Activated effector memory CD4-positive, alpha-beta T cell treated with anti-CD3 and anti-CD28 coated beads, Interleukin-2, amount 50 U/mL, for 16 hours (primary cell): ENCODE results near the gene SLC37A2.
"Not testable (repeated sequence)": the region's sequence is repeated elsewhere in the genome, so short reads cannot be mapped to it uniquely, and the experiment has no call there.

Source experiments
- DNase-seq: peaks from one replicate; pipeline ENCODE4 v3.0.0-alpha.2; 2020

SLC37A2 gene

DNA sequence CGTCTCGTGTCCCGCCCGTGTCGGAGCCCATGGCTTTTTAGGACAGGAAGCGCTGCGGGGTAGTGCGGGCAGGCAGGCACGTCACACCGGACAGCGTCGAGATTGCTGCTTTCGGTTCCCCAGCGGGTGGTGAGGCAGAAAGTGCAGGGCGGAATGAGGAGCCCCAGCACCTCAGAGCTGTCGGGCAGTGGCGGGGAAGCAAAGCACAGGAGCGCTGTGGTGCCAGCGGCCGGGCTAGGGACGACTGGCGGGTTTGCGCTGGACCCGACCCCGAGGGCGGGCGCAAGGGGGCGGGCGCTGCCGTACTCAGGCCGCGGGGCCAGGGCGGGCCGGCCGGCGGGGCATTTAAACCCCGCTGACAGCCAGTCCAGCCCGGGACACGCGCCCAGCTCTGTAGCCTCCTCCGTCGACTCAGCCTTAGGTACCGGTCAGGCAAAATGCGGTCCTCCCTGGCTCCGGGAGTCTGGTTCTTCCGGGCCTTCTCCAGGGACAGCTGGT lies at the start of gene SLC37A2:
SLC37A2 (plus strand) TSS at position 375 of the 498 bp plus-strand sequence; CDS start at position 438, 63 bp downstream.
- peak; percentile 75 for DNase-seq

DNA sequence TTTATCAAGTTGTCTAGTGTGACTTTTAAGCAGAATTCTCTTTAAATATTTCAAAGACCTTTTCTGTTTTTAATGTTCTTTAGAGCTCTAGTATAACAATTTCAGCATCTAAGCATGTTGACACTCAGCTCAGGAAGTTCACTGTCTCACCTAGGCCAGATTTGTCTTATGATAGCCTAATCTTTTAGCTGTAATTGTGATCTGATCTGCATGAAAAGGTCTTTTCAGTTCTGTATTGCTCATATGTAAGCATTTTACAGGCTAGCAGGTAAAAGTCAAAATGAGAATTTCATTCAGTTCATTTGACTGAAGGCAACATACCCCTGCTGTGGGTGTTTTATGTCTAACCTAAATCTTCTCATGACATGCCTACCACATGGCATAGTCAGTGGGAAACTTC lies 46.7 kb upstream of the SLC37A2 start:
- DNase-seq: no peak

DNA sequence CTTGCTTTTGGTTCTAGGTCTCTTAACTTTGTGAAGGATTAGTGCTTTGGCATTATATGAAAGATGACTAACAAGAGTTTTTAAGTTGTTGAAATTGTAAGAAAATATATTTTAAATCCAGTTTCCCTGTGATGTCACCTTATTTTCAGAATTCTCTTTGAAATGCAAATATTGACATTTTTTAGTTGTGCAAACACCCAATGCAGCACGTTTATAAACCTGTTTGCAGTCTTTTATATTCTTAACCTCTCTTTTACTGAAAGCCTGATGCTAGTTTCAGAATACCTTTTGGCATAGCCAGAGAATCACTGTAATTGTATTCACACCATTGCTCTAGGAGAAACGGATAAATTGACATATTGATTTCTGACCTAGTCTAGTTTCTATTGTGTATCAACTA lies 42.8 kb upstream of the SLC37A2 start:
- DNase-seq: no peak

- no peak for DNase-seq
Observed at GRCh38 chr11:125022551-125022950, 40.6 kb upstream of the SLC37A2 start.

DNA sequence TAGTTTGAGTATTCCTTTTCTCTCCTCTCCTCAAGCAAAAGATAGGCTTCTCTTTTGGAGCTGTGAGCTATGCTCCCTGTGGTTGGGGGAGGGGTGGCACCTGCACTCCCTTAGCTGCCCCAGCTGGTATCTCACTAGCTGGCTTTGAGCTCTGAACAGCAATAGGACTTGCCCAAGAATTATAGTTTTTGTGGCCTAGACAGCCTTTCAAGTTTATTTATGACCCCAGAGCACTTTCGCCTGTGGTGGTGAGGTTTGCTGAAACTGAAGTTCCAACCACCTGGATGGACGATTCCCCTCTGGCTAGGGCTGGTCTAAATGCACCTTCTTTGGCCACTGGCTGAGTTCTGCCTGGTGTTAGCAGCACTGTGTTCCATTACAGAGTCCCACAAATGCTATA lies 37.1 kb upstream of the SLC37A2 start:
- no peak for DNase-seq

- not testable (repeated sequence) for DNase-seq
Observed at GRCh38 chr11:125029431-125029830, 33.7 kb upstream of the SLC37A2 start.

DNA sequence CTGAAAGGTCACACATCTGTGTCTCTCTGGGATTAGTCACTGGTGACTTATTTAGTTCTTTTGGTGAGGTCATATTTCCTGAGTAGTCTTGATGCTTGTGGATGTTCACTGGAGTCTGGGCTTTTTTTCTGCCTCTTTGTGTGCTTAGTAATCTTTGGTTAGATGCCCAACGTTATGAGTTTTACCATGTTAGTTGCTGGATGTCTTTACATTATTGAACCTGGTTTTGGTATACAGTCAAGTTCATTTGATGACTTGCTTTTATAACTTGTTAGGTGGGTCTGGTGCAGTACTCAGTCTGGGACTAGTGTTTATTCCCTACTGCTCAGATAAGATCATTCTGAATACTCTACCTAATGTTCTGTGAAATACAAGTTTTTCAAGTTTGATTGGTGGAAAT lies 26.2 kb upstream of the SLC37A2 start:
- DNase-seq: no peak

- no peak for DNase-seq
Observed at GRCh38 chr11:125049164-125049792, 13.8 kb upstream of the SLC37A2 start.

DNA sequence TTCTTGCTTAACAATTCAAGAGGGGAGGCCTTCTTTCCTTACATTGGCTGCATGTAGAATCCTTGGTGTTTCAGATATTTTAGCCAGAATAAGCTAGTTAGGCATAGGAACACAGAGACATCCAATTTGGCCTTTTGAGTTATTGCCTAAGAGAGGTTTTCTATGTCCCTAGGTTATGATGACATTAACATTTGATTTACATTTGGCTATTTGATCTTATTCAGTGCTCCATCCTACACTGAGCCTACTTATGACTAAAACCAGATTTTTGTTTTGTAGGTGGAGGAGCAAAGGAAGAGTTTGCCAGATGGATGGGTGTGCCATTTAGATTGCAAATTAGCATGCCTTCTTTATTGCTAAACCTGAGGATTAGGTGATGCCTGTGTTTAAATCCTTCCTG lies 11.1 kb upstream of the SLC37A2 start:
- no peak for DNase-seq

DNA sequence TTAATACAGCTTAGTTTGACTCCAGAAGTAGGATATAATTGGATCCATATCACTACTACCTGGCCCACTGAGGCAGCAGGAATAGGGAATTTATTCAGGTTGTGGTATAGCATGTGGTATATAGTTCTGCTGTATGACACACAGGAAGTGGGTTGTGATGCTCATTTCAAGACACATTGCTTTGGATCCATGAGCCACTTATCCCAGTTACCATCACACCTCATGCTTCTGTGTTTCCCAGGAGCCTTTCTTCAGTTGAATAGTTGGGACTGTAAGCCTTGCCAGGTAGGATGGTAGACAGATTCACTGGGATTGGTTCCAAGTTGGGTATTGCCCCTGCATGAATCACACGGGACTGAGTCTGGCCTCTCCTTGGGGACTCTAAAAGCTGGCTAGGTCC lies 9.9 kb upstream of the SLC37A2 start:
- no peak for DNase-seq

DNA sequence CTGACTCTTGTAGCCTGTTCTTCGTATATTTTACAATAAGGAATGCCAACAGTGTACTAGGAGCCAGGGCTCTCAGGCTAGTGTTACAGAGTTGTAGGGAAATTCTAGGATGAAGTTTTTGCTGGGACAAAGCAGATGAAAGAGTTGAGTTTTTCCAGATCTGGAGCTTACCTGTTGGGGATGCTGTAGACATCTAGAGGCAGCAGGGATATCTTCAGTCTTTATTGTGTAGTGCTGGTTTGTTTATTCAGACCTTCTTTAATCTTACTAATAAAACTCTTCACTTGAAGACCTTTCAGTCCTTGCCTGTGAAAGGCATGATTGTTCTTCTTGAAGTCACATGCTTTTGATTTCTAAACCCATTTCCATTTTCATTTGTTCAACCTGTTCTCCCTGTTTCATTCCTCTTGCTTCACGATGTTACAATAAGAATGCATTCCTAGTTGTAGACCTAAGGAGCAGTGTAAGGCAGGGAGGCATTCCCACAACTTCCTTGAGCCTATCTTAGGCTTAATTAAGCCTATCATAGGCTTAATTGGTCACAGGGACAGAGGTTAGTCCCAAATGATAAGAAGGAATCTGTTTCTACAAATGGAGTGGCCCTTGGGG lies 7.9 kb upstream of the SLC37A2 start:
- DNase-seq: no peak

GRCh38 chr11:125056111-125056510 lies 7.0 kb upstream of the SLC37A2 start:
- not testable (repeated sequence) for DNase-seq

DNA sequence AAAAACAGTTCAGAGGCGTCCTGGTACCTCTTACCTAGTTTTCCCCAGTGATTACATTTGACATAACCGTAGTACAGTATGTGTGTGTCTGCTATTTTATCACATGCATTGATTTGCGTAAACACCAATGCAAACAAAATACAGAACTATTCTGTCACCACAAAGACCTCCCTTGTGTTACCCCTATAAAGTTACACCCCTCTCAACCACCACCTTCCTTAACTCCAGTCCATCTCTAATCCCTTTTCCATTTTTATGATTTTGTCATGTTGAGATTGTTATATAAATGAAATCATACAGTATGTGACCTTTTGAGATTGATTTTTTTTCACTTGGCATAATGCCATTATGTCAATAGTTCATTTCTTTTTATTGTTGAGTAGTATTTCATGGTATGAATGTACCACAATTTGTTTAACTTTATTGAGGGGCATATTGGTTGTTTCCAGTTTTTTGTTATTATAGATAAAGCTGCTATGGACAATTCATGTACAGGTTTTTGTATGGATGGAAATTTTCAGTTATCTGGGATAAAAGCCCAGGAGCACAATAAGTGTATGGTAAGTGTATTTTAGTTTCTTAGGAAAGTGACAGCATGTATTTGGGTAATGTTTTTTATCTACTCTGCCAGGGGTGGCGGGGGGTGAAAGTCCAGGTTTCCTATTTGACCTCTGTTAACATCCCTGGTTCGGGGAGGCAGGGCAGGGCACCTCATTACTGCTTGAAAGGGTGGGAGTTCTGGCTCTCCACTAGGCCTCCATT lies 6.0 kb upstream of the SLC37A2 start:
- no peak for DNase-seq

GRCh38 chr11:125057693-125058016 lies 5.5 kb upstream of the SLC37A2 start:
- no peak for DNase-seq

GRCh38 chr11:125061281-125061680 lies 1.8 kb upstream of the SLC37A2 start:
- no peak for DNase-seq

- no peak for DNase-seq
Observed at GRCh38 chr11:125062218-125062930, 731 bp upstream of the SLC37A2 start.

DNA sequence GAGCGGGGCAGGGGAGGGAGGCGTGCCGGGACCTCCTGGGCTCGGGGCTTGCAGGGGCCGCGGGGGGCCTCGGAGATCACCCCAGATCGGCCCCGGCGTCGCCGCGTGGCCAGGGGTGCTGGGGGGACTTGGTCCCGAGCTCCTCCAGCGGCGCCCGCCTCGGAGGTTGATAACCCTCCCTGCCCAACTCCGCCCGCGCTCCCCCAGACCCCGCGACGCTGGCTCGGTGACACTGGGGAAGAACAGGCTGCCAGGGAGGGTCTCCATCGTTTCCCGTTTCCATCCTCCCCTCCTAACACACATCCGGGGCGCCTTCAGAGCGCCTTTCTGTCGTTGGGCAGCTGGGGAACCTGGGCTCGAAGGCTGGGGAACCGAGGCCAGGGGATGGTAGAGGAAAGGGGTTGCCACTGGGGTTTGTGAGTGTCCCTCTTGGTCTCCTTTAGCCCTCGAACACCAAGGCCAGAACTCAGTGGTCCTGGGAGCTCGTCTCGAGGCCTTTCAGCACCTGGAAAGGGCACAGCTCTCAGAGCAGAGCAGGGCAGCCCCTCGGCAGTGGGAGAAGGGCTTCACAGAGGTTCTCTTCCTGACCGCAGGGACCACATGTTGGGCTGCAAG lies 431 bp downstream of the SLC37A2 start:
- peak; percentile 62 for DNase-seq

- DNase-seq: no peak
Observed at GRCh38 chr11:125064070-125064469, 965 bp downstream of the SLC37A2 start.

DNA sequence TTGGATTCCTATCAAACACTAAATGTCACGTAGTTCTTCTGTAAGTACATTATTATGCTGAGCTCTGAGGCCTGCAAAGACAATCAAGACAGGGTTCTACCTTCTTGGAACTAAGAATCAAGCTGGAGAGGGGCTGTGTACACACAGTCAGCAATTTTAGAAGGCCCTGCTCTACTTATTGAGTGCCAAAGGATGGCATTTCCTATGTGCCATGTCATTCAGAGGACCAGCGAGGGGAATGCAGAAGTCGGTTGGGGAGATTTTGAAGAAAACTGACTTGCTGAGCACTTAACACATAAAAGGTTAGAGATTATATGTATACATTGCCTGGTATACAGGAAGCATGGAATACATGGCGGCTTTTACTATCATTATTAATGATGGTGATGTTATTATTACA lies 5.3 kb downstream of the SLC37A2 start:
- DNase-seq: no peak

DNA sequence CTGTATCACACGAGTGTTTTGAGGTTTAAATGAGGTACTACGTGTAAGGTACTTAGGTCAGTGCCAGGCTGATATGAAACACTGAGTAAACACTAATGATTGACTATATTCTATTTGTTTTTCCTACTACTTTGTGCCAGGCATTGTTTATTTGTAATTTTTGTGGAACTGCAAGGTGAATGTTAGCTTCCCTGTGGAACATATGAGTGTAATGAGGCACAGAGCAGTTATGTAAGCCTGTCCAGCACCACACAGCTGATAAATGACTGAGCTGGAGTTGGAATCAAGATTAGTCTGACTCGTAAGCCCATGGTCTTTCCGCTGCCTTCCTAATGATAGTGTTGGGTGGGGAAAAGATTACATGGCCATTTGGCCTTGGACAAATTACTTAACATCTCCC lies 5.9 kb downstream of the SLC37A2 start:
- no peak for DNase-seq

- DNase-seq: no peak
Observed at GRCh38 chr11:125069796-125070195, 6.7 kb downstream of the SLC37A2 start.

- DNase-seq: no peak
Observed at GRCh38 chr11:125070699-125071254, 7.7 kb downstream of the SLC37A2 start.

DNA sequence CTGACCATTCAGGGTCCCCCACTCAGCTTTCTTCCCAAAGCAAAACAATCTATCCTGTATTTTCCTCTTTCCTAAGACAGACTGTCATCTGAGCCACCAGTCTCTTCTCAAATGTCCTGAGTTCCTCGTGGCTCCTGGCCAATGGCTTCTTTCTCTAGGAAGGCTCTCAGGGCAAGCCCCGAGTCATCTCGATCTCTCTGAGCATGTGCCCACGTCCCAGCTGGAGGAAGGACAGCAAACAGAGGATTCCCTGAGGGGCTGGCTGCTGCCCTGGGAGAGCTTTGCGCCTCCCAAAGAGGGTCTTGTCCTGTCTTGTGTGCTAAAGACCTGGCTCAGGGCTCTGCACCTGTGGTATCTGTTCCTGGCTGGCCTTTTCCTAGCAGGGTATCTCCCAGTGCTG lies 8.3 kb downstream of the SLC37A2 start:
- DNase-seq: no peak
